IPS-18a (cell line): Measurements from ENCODE around the gene NFE2L3.

ENCODE experiments used
- H3K27ac ChIP-seq: one replicate; pipeline ENCODE4 v1.5.1; 2013; ENCODE audit warnings: low read length
- H3K27me3 ChIP-seq: one replicate; pipeline ENCODE4 v1.6.1; 2013; ENCODE audit warnings: mild to moderate bottlenecking, low read length; ENCODE audit not compliant: control insufficient read depth, insufficient read depth
- H3K36me3 ChIP-seq: one replicate; pipeline ENCODE4 v1.6.1; 2013; ENCODE audit warnings: low read depth, low read length; ENCODE audit not compliant: control insufficient read depth
- H3K4me1 ChIP-seq: one replicate; pipeline ENCODE4 v1.6.1; 2013; ENCODE audit warnings: low read depth, low read length; ENCODE audit not compliant: control insufficient read depth
- H3K4me3 ChIP-seq: one replicate; pipeline ENCODE4 v1.5.1; 2013; ENCODE audit warnings: low read length
- H3K9ac ChIP-seq: one replicate; pipeline ENCODE4 v1.6.1; 2013; ENCODE audit warnings: mild to moderate bottlenecking, low read length, moderate library complexity
- H3K9me3 ChIP-seq: one replicate; pipeline ENCODE4 v1.6.1; 2013; ENCODE audit warnings: low read depth, low read length; ENCODE audit not compliant: control insufficient read depth

NFE2L3 gene

DNA sequence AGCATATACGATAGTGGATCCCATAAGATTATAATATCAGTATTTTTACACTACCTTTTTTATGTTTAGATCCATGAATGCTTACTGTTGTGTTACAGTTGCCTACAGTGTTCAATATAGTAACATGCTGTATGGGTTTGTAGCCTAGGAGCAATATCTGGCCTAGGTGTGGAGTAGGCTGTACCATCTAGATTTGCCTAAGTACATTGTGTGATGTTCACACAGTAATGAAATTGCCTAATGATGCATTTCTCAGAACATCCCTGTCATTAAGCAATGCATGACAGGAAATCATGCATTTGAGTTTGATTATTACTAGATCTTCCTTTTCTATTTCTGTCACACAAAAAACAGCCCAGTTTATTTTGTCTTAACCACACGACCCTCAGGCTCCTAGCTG is 64.1 kb downstream of the NFE2L3 start:
- no peaks in the 10 kb centered on the region for H3K9me3 ChIP-seq
- H3K36me3 ChIP-seq: peaks cover 25% of the 10 kb centered on the region
- no peak overlapping the region for H3K4me3 ChIP-seq
- H3K9ac ChIP-seq: no peak overlapping the region
- H3K27me3 ChIP-seq: no peaks in the 10 kb centered on the region
- H3K4me1 ChIP-seq: no peaks in the 10 kb centered on the region
- no peak overlapping the region for H3K27ac ChIP-seq

GRCh38 chr7:26224359-26224758 is 72.4 kb downstream of the NFE2L3 start:
- Histone ChIP-seq H3K9ac (no peak overlapping the region), H3K36me3 (no peaks in the 10 kb centered on the region), H3K27ac (no peak overlapping the region), H3K4me1 (no peaks in the 10 kb centered on the region), H3K27me3 (no peaks in the 10 kb centered on the region), H3K9me3 (no peaks in the 10 kb centered on the region), H3K4me3 (no peak overlapping the region)

GRCh38 chr7:26227987-26228386 is 76.0 kb downstream of the NFE2L3 start:
- Histone ChIP-seq H3K9ac (no peak overlapping the region), H3K4me1 (no peaks in the 10 kb centered on the region), H3K27ac (no peak overlapping the region), H3K36me3 (no peaks in the 10 kb centered on the region), H3K9me3 (no peaks in the 10 kb centered on the region), H3K27me3 (no peaks in the 10 kb centered on the region), H3K4me3 (no peak overlapping the region)

- no peaks in the 10 kb centered on the region for H3K9me3 ChIP-seq
- no peaks in the 10 kb centered on the region for H3K4me1 ChIP-seq
- no peak overlapping the region for H3K27ac ChIP-seq
These were observed 82.0 kb downstream of the NFE2L3 start for GRCh38 chr7:26233902-26234511.

More at GRCh38 chr7:26233902-26234511, 82.0 kb downstream of the NFE2L3 start:
- Histone ChIP-seq H3K4me3 (no peak overlapping the region), H3K27me3 (no peaks in the 10 kb centered on the region), H3K36me3 (no peaks in the 10 kb centered on the region), H3K9ac (no peak overlapping the region)
